Ascending aorta (tissue), 2 donors: ENCODE data around the gene TRAPPC13. TPM values are rescaled to one million over a fixed set of nuclear protein-coding genes. Genes with fewer than 3 reads are reported as not detected.

ENCODE experiments used
- DNase-seq, 2 donors: peaks; one replicate each; pipeline ENCODE4 v3.0.0-alpha.2; 2019; ENCODE audit warnings: low spot score in 2 of 2
- H3K27ac ChIP-seq, 2 donors: fragments of 200-600 bp; sonication (generic); one replicate each; pipeline ENCODE4 v1.5.1; 2016 to 2017; ENCODE audit warnings: mild to moderate bottlenecking in 1 of 2
- H3K27me3 ChIP-seq: fragments of 200-600 bp; sonication (generic); one replicate; pipeline ENCODE4 v1.5.1; 2017
- H3K36me3 ChIP-seq, 2 donors: fragments of 200-600 bp; sonication (generic); one replicate each; pipeline ENCODE4 v1.5.1; 2016
- H3K4me1 ChIP-seq, 2 donors: fragments of 200-600 bp; sonication (generic); one replicate each; pipeline ENCODE4 v1.5.1; 2016 to 2017; ENCODE audit warnings: mild to moderate bottlenecking in 1 of 2
- H3K4me3 ChIP-seq, 2 donors: fragments of 200-600 bp; sonication (generic); one replicate each; pipeline ENCODE4 v1.5.1; 2016 to 2017; ENCODE audit warnings: mild to moderate bottlenecking in 1 of 2
- H3K9me3 ChIP-seq, 2 donors: fragments of 200-600 bp; sonication (generic); one replicate each; pipeline ENCODE4 v1.5.1; 2016
- intact Hi-C: fragments of 100-400 bp; cut with DNase I; formaldehyde crosslinking; loops from one replicate; pipeline ENCODE4 v1.15.1; 2023
- total RNA-seq: library from RNA; depleted of rRNA; stranded (reverse); fragments of >200 nt; gene quantifications from one replicate; pipeline ENCODE4 v1.1.0, GENCODE V29; 2016
- TF ChIP-seq, protein P1 (sequence below), 3 experiments: fragments of 200-600 bp in 2 of 3; fragments of 450-650 bp in 1 of 3; sonication (generic) in 2 of 3; IDR thresholded peaks; one replicate each; pipeline ENCODE4 v1.5.1; 2016 to 2019; ENCODE audit warnings: antibody characterized with exemption in 3 of 3, mild to moderate bottlenecking in 1 of 3, moderate library complexity in 1 of 3

TRAPPC13 gene
- total RNA-seq, 1 donor from 2014 or later: 7.6 TPM

DNA sequence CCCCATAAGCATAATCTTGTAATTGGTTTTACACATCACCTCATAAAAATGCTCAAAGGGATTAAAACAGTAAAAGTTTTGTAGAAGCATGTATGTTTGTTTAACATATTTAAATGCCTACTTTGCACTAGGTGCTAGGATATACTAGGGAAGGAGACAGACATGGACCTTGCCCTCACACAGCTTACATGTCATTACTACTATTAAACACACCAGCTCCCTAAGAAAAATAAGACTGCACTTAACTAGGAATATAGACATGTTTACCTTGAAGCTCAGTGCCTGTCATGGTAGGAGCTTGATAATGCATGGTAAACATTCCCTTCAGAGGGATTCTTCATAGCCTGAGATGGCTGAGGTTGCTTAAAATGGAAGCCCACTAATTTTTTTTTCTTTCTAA is 6.2 kb downstream of the TRAPPC13 start:
- intact Hi-C loops: no loop called here
- H3K9me3 ChIP-seq: no peaks in the 10 kb centered on the region
- TF ChIP-seq, protein P1, sequence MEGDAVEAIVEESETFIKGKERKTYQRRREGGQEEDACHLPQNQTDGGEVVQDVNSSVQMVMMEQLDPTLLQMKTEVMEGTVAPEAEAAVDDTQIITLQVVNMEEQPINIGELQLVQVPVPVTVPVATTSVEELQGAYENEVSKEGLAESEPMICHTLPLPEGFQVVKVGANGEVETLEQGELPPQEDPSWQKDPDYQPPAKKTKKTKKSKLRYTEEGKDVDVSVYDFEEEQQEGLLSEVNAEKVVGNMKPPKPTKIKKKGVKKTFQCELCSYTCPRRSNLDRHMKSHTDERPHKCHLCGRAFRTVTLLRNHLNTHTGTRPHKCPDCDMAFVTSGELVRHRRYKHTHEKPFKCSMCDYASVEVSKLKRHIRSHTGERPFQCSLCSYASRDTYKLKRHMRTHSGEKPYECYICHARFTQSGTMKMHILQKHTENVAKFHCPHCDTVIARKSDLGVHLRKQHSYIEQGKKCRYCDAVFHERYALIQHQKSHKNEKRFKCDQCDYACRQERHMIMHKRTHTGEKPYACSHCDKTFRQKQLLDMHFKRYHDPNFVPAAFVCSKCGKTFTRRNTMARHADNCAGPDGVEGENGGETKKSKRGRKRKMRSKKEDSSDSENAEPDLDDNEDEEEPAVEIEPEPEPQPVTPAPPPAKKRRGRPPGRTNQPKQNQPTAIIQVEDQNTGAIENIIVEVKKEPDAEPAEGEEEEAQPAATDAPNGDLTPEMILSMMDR (IDR thresholded peaks at IDR 0.05): no peak

DNA sequence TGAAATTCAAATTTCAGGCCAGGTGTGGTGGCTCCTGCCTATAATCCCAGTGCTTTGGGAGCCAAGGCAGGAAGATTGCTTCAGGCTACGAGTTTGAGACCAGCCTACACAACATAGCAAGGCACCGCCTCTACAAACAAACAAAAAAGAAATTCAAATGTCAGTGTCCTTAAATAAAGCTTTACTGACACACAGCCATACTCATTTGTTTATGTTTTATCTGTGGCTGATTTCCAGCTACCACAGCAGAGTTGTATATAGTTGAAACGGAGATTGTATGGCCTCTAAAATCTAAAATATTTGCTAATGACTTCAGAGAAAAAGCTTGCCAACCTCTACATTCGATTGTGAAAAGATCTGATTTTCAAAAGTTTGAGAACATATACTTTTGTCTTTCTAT is 15.4 kb downstream of the TRAPPC13 start:
- no peaks in the 10 kb centered on the region for H3K4me1 ChIP-seq
- DNase-seq: no peak
- peaks cover 21 to 43% of the 10 kb centered on the region in 2 donors for H3K36me3 ChIP-seq
- no peaks in the 10 kb centered on the region for H3K9me3 ChIP-seq
- intact Hi-C loops: no loop called here
- no peaks in the 10 kb centered on the region for H3K27me3 ChIP-seq
- no peak overlapping the region for H3K27ac ChIP-seq
- TF ChIP-seq, protein P1 (IDR thresholded peaks at IDR 0.05): no peak
- no peak overlapping the region for H3K4me3 ChIP-seq

More for the DNA sequence above, 6.2 kb downstream of the TRAPPC13 start:
- Histone ChIP-seq H3K27ac (no peak overlapping the region), H3K27me3 (no peaks in the 10 kb centered on the region), H3K36me3 (peaks cover 2 to 11% of the 10 kb centered on the region in 2 donors), H3K4me3 (no peak overlapping the region), H3K4me1 (peaks cover 0 to 3% of the 10 kb centered on the region in 2 donors)
- DNase-seq: no peak

DNA sequence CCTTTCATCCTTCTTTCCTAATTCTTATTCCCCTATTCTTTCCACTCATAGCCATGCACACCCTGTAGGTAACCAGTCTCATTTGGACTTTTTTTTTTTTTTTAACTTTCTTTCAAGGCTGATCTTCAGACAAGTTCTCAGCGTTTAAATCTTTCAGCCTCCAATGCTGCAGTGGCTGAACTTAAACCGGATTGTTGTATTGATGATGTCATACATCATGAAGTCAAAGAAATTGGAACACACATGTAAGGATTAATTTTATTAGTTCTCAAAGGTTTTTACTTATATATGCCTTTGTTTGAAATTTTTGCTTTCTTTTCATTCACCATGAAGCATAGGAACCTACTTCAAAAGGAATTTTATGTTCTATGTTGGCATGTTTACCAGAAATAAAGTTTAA is 22.1 kb downstream of the TRAPPC13 start:
- no peak overlapping the region for H3K4me3 ChIP-seq
- TF ChIP-seq, protein P1 (IDR thresholded peaks at IDR 0.05): no peak
- H3K27me3 ChIP-seq: no peaks in the 10 kb centered on the region
- H3K9me3 ChIP-seq: no peaks in the 10 kb centered on the region
- no peak overlapping the region for H3K27ac ChIP-seq
- peaks cover 6 to 8% of the 10 kb centered on the region in 2 donors for H3K36me3 ChIP-seq
- intact Hi-C loops: no loop called here
- no peak for DNase-seq
- H3K4me1 ChIP-seq: no peaks in the 10 kb centered on the region

DNA sequence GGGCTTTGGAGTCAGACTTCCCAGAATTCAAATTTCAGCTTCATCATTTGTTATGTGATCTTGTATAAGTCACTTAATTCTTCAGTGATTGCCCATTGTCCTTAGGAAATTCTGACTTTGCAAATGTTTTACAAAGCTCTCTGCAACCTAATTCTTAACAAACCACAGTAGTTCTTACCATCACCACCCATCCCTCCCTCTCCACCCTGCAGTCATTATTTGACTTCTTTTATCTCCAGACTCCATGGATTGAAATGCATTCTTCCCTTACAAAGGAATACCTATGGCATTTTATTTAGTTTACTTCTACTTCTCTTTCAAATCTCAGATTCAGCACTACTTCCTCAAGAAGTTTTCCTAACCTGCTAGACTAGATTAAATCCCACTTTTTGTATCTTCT is 23.1 kb downstream of the TRAPPC13 start:
- TF ChIP-seq, protein P1 (IDR thresholded peaks at IDR 0.05): no peak
- DNase-seq: no peak
- intact Hi-C loops: no loop called here
- H3K27ac ChIP-seq: no peak overlapping the region
- no peak overlapping the region for H3K4me3 ChIP-seq
- no peaks in the 10 kb centered on the region for H3K4me1 ChIP-seq
- H3K27me3 ChIP-seq: no peaks in the 10 kb centered on the region
- H3K36me3 ChIP-seq: peaks cover 6 to 8% of the 10 kb centered on the region in 2 donors
- no peaks in the 10 kb centered on the region for H3K9me3 ChIP-seq

DNA sequence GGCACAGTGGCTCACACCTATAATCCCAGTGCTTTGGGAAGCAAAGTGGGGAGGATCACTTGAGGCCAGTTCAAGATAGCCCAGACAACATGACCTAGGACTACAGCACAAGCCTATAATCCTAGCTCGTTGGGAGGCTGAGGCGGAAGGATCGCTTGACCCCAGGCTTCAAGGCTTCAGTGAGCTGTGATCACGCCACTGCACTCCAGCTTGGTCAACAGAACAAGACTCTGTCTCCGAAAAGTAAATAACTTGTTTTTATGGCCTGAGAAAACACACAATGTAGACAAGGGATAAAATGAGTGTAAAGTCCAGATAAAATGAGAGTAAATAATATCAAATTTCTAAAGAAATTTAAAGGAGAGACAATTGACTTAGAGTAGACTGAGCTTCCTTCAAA is 26.3 kb downstream of the TRAPPC13 start:
- intact Hi-C loops: no loop called here
- TF ChIP-seq, protein P1 (IDR thresholded peaks at IDR 0.05): no peak
- Histone ChIP-seq H3K27ac (no peak overlapping the region), H3K36me3 (peaks cover 6 to 13% of the 10 kb centered on the region in 2 donors), H3K4me1 (no peaks in the 10 kb centered on the region), H3K9me3 (no peaks in the 10 kb centered on the region), H3K27me3 (no peaks in the 10 kb centered on the region), H3K4me3 (no peak overlapping the region)
- DNase-seq: no peak

DNA sequence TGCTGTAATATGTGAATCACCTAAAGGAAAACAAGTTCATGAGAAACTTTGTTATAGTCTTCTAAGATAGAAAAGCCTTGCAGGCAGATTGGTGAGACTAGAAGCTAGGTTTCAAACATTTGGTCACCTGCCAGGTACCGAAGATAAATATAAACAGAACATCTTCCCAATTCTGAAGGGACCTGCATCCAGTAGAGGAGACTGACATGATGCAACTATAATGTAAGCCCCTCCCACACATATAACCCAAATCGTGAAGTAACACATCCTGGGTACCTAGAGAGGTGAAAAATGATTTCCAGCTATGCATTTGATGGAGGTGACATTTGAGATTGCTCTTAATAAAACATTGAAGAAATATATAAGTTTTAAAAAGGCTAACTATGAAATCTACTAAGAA is 29.9 kb downstream of the TRAPPC13 start:
- TF ChIP-seq, protein P1 (IDR thresholded peaks at IDR 0.05): no peak
- no peak for DNase-seq
- Histone ChIP-seq H3K36me3 (peaks cover 0 to 21% of the 10 kb centered on the region in 2 donors), H3K4me3 (no peak overlapping the region), H3K27ac (no peak overlapping the region), H3K27me3 (no peaks in the 10 kb centered on the region), H3K9me3 (no peaks in the 10 kb centered on the region), H3K4me1 (no peaks in the 10 kb centered on the region)
- intact Hi-C loops: no loop called here
